Endothelial cell of umbilical vein (primary cell): ENCODE data around the gene FAM43A. TPM values are rescaled to one million over a fixed set of nuclear protein-coding genes. Genes with fewer than 3 reads are reported as not detected.

Source experiments
- BruUV-seq: library from RNA; stranded (reverse); fragments of 400-500 nt; replicated peaks from 2 replicates; lab custom pipeline; 2021; lab: Mats Ljungman, UMichigan
- CTCF ChIA-PET: fragments of 300-600, 350-600 bp; sonication (Branson Sonifier 250); formaldehyde crosslinking; loops from one replicate; lab custom pipeline; 2021; ENCODE audit warnings: antibody characterized with exemption, inconsistent platforms; lab: Charles Lee
- POLR2A ChIA-PET: fragments of 300-600, 350-600 bp; sonication (Branson Sonifier 250); formaldehyde crosslinking; loops from one replicate; lab custom pipeline; 2021; ENCODE audit warnings: antibody characterized with exemption, inconsistent platforms; lab: Charles Lee
- DNase-seq: peaks from one replicate; pipeline ENCODE4 v3.0.0-alpha.2; 2011; ENCODE audit warnings: low read depth, low spot score
- FAIRE-seq: peaks from 2 replicates; lab custom pipeline; 2011; peaks lifted over from hg19 to GRCh38; lab: Jason Lieb, UNC
- H2AFZ ChIP-seq: 2 replicates; pipeline ENCODE4 v1.6.0; 2012; ENCODE audit warnings: low read depth, low read length, control low read depth, inconsistent platforms
- H3K27ac ChIP-seq: 2 replicates; pipeline ENCODE4 v1.5.1; 2011; ENCODE audit warnings: low read depth, mild to moderate bottlenecking, control low read depth, low read length, moderate library complexity; ENCODE audit not compliant: insufficient read depth
- H3K27me3 ChIP-seq, 2 experiments: 2 replicates each; pipeline versions ENCODE4 v1.6.0 to v1.6.1; 2011; ENCODE audit warnings: low read length in 2 of 2, mixed read lengths in 1 of 2; ENCODE audit not compliant: control insufficient read depth in 2 of 2, insufficient read depth in 2 of 2
- H3K36me3 ChIP-seq, 2 experiments: 2 replicates in 1 of 2; 3 replicates in 1 of 2; pipeline ENCODE4 v1.5.1; 2011; ENCODE audit warnings: low read length in 2 of 2, mild to moderate bottlenecking in 1 of 2, moderate library complexity in 1 of 2; ENCODE audit not compliant: control insufficient read depth in 2 of 2, insufficient read depth in 2 of 2; ENCODE audit errors: extremely low read depth in 1 of 2
- H3K4me1 ChIP-seq: 3 replicates; pipeline ENCODE4 v1.5.1; 2011; ENCODE audit warnings: mild to moderate bottlenecking, low read length; ENCODE audit not compliant: control insufficient read depth, insufficient read depth; ENCODE audit errors: extremely low read depth
- H3K4me2 ChIP-seq: 2 replicates; pipeline ENCODE4 v1.6.1; 2011; ENCODE audit warnings: low read length, control low read depth, mixed read lengths; ENCODE audit not compliant: insufficient read depth
- H3K4me3 ChIP-seq, 3 experiments: fragments of 200-600 bp in 1 of 3; sonication (generic), shearing (Covaris generic) in 1 of 3; replicated peaks in 1 of 3; 2 replicates each; pipeline ENCODE4 v1.5.1; 2011 to 2016; ENCODE audit warnings: control low read depth in 3 of 3, low read length in 3 of 3, mild to moderate bottlenecking in 2 of 3, inconsistent platforms in 1 of 3, low read depth in 1 of 3, moderate library complexity in 1 of 3; ENCODE audit not compliant: insufficient read depth in 1 of 3
- H3K79me2 ChIP-seq: 2 replicates; pipeline ENCODE4 v1.6.0; 2012; ENCODE audit warnings: low read length, inconsistent platforms; ENCODE audit not compliant: control insufficient read depth, insufficient read depth
- H3K9ac ChIP-seq: replicated peaks from 2 replicates; pipeline ENCODE3; 2011; ENCODE audit warnings: low read length, control low read depth; ENCODE audit not compliant: insufficient read depth; ENCODE audit errors: extremely low read depth
- H3K9me1 ChIP-seq: replicated peaks from 3 replicates; pipeline ENCODE4 v1.6.0; 2011; ENCODE audit warnings: mild to moderate bottlenecking, low read length; ENCODE audit not compliant: control insufficient read depth, insufficient read depth; ENCODE audit errors: extremely low read depth
- H3K9me3 ChIP-seq: replicated peaks from 2 replicates; pipeline ENCODE4 v1.5.1; 2012; ENCODE audit warnings: low read length, inconsistent platforms; ENCODE audit not compliant: control insufficient read depth, insufficient read depth
- H4K20me1 ChIP-seq: replicated peaks from 2 replicates; pipeline ENCODE3; 2011; ENCODE audit warnings: mild to moderate bottlenecking, low read length; ENCODE audit not compliant: control insufficient read depth, insufficient read depth; ENCODE audit errors: extremely low read depth
- EZH2 ChIP-seq: IDR thresholded peaks from 2 replicates; pipeline ENCODE4 v1.6.1; 2012; ENCODE audit warnings: borderline replicate concordance, low read depth, mild to moderate bottlenecking, moderate library complexity, low read length, inconsistent platforms; ENCODE audit not compliant: severe bottlenecking
- FOS ChIP-seq: IDR thresholded peaks from 2 replicates; pipeline ENCODE4 v1.6.1; 2011; ENCODE audit warnings: mild to moderate bottlenecking, low read length, moderate library complexity, borderline replicate concordance; ENCODE audit not compliant: insufficient read depth
- GATA2 ChIP-seq: IDR thresholded peaks from 2 replicates; pipeline ENCODE4 v1.7.0; 2011; ENCODE audit warnings: low read depth, mild to moderate bottlenecking, moderate library complexity, mixed read lengths, low read length; ENCODE audit not compliant: insufficient read length, insufficient read depth
- MYC ChIP-seq: IDR thresholded peaks from one replicate; pipeline ENCODE4 v1.6.1; 2011; ENCODE audit warnings: mild to moderate bottlenecking, low read depth, low read length
- POLR2AphosphoS5 ChIP-seq: IDR thresholded peaks from 2 replicates; pipeline ENCODE4 v1.6.1; 2012; ENCODE audit warnings: low read depth, mild to moderate bottlenecking, control low read depth, low read length, moderate library complexity; ENCODE audit not compliant: insufficient read depth
- dilution Hi-C: fragments of 300-500 bp; cut with MboI; formaldehyde crosslinking; loops from one replicate; pipeline ENCODE4 v1.15.0; 2019; ENCODE audit warnings: low sequenced_read_pairs; ENCODE audit not compliant: extremely low pct_ligation_motif_present
- intact Hi-C: fragments of 100-400 bp; cut with micrococcal nuclease; formaldehyde crosslinking; loops from one replicate; pipeline ENCODE4 v1.10.0; 2022
- polyA plus RNA-seq, 4 experiments: library from polyadenylated mRNA; depleted of rRNA in 3 of 4; stranded (reverse) in 3 of 4; unstranded in 1 of 4; fragments of >200 nt; gene quantifications; 2 replicates each; pipeline versions ENCODE4 v1.2.1 to v1.2.3, GENCODE V29; 2011 to 2012; ENCODE audit warnings: missing spikeins in 1 of 4
- total RNA-seq: library from RNA; stranded (reverse); gene quantifications from 2 replicates; pipeline ENCODE4 v1.2.3, GENCODE V29; 2021
- TF ChIP-seq, protein P1 (sequence below): IDR thresholded peaks from 2 replicates; pipeline ENCODE4 v1.6.1; 2011; ENCODE audit not compliant: insufficient read depth, insufficient read length
- TF ChIP-seq, protein P2 (sequence below), 2 donors: IDR thresholded peaks; 1 replicate in 1 of 2; 2 replicates in 1 of 2; pipeline ENCODE4 v1.5.1; 2011; ENCODE audit warnings: low read length in 2 of 2, mild to moderate bottlenecking in 2 of 2, moderate library complexity in 2 of 2, control low read depth in 1 of 2, inconsistent platforms in 1 of 2, low read depth in 1 of 2; ENCODE audit not compliant: insufficient read depth in 1 of 2; ENCODE audit errors: extremely low read depth in 1 of 2

FAM43A gene
- total and polyA plus RNA-seq, 2 donors (not counting 3 experiments of a cell fraction or from before 2014, with no cell fraction given), result 244 to 307 TPM

DNA sequence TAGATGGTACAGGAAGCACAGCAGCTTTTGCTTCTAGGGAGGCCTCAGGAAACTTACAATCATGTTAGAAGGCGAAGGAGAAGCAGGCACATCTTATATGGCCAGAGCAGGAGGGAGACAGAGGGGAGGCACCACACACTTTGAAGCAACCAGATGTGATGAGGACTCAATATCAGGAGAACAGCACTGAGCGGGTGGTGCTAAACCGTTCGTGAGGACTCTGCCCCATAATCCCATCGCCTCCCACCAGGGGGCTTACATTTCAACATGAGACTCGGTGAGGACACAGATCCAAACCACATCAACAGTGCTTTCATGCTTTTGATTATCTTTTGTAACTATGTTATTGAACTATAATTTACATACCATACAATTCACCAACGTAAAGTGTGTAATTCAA is 44.9 kb upstream of the FAM43A start:
- Histone ChIP-seq H3K79me2 (no peaks in the 10 kb centered on the region), H3K36me3 (peaks cover 2 to 17% of the 10 kb centered on the region in 2 experiments), H3K4me1 (peaks cover 35% of the 10 kb centered on the region), H3K9ac (peak overlapping the region; percentile 80), H4K20me1 (no peaks in the 10 kb centered on the region), H3K9me1 (no peaks in the 10 kb centered on the region), H3K27ac (peak overlapping the region; percentile 91), H3K27me3 (no peaks in the 10 kb centered on the region), H3K4me2 (peak overlapping the region; percentile 71), H3K4me3 (peak overlapping the region in 1 of 3 experiments; percentile 14), H2AFZ (peak overlapping the region; percentile 24), H3K9me3 (no peaks in the 10 kb centered on the region)
- DNase-seq (peak; percentile 79), FAIRE-seq (no peak)
- TSS peak; percentile 65 for BruUV-seq
- ChIA-PET POLR2A (interaction anchor here (0.7 to 1.7 kb wide), 8 partner anchors 12 to 66 kb away, joined by 3 to 10 read pairs (median 6); no protein-coding TSS in a partner anchor), CTCF (interaction anchor here (0.7 to 3.8 kb wide), 14 partner anchors 9 to 672 kb away, joined by 3 to 52 read pairs (median 6); partner anchors contain the start of gene LSG1)
- intact Hi-C loops, result loop anchor here (1.0 kb wide), 6 partner anchors 9 to 619 kb away; partner anchors contain the start of gene LSG1
- dilution Hi-C loops, result no loop called here
- no peak for TF ChIP-seq POLR2AphosphoS5
- no peak for TF ChIP-seq EZH2
- TF ChIP-seq, protein P1, sequence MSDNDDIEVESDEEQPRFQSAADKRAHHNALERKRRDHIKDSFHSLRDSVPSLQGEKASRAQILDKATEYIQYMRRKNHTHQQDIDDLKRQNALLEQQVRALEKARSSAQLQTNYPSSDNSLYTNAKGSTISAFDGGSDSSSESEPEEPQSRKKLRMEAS, result no peak
- TF ChIP-seq, protein P2, sequence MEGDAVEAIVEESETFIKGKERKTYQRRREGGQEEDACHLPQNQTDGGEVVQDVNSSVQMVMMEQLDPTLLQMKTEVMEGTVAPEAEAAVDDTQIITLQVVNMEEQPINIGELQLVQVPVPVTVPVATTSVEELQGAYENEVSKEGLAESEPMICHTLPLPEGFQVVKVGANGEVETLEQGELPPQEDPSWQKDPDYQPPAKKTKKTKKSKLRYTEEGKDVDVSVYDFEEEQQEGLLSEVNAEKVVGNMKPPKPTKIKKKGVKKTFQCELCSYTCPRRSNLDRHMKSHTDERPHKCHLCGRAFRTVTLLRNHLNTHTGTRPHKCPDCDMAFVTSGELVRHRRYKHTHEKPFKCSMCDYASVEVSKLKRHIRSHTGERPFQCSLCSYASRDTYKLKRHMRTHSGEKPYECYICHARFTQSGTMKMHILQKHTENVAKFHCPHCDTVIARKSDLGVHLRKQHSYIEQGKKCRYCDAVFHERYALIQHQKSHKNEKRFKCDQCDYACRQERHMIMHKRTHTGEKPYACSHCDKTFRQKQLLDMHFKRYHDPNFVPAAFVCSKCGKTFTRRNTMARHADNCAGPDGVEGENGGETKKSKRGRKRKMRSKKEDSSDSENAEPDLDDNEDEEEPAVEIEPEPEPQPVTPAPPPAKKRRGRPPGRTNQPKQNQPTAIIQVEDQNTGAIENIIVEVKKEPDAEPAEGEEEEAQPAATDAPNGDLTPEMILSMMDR (IDR thresholded peaks at IDR 0.05; ENCODE audit: extremely low read depth in 1 of 2, insufficient read depth in 1 of 2, low read depth in 1 of 2, low read length in 2 of 2), result peak; percentile 49 to 61
- TF ChIP-seq FOS, result no peak
- TF ChIP-seq MYC, result no peak
- TF ChIP-seq GATA2, result no peak
